ENCODE measurements around the gene THSD7A.

DNA sequence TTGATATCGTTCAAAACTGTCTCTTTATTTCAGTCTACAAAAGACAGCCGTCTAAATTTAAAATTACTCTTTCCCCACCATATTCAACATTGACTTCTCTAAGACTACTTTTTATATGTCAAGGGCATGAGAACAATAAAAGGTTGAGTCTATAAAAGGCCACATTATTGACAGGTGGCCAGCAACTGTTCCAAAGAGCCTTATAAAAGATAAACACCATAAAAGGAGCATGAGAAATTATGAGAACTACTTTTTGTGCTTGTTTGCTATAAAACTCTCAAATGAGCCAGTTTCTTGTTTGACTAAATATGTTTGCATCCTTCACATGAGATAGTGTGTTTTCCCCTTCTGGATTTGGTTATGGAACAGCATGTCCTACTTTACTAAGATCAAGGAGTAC lies 189.2 kb downstream of the THSD7A start:
- TF ChIP-seq, protein P1, sequence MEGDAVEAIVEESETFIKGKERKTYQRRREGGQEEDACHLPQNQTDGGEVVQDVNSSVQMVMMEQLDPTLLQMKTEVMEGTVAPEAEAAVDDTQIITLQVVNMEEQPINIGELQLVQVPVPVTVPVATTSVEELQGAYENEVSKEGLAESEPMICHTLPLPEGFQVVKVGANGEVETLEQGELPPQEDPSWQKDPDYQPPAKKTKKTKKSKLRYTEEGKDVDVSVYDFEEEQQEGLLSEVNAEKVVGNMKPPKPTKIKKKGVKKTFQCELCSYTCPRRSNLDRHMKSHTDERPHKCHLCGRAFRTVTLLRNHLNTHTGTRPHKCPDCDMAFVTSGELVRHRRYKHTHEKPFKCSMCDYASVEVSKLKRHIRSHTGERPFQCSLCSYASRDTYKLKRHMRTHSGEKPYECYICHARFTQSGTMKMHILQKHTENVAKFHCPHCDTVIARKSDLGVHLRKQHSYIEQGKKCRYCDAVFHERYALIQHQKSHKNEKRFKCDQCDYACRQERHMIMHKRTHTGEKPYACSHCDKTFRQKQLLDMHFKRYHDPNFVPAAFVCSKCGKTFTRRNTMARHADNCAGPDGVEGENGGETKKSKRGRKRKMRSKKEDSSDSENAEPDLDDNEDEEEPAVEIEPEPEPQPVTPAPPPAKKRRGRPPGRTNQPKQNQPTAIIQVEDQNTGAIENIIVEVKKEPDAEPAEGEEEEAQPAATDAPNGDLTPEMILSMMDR (IDR thresholded peaks at IDR 0.05; ENCODE audit: low read length): no peak
- TF ChIP-seq EZH2 (optimal IDR thresholded peaks at IDR 0.05; ENCODE audit: low read depth, low read length): no peak
